GM23338 (cell line): Measurements from ENCODE around the gene CD68. TPM values are rescaled to one million over a fixed set of nuclear protein-coding genes. Genes with fewer than 3 reads are reported as not detected.

ENCODE experiments used
- ATAC-seq: fragments of 200-7000 bp; cut with Tn5 transposase; 3 replicates; pipeline ENCODE4 v1.9.1; 2020
- DNase-seq: peaks from one replicate; pipeline ENCODE4 v3.0.0-alpha.2; 2015; ENCODE audit warnings: low spot score
- H2AFZ ChIP-seq: fragments of 200-600 bp; sonication (generic); 2 replicates; pipeline ENCODE4 v1.8.0; 2016; ENCODE audit warnings: antibody characterized with exemption, mild to moderate bottlenecking, moderate library complexity
- H3F3A ChIP-seq: fragments of 200-600 bp; sonication (generic); replicated peaks from 2 replicates; pipeline ENCODE4 v1.8.0; 2017; ENCODE audit warnings: antibody characterized with exemption, mixed run types, low read depth
- H3K27ac ChIP-seq: fragments of 200-600 bp; sonication (generic); 2 replicates; pipeline ENCODE4 v1.6.1; 2016; ENCODE audit warnings: low read depth
- H3K27me3 ChIP-seq: fragments of 200-600 bp; sonication (generic); 2 replicates; pipeline ENCODE4 v1.8.0; 2016; ENCODE audit warnings: mild to moderate bottlenecking, mixed run types, moderate library complexity; ENCODE audit not compliant: insufficient read depth
- H3K36me3 ChIP-seq: fragments of 200-600 bp; sonication (generic); 2 replicates; pipeline ENCODE4 v1.8.0; 2016; ENCODE audit warnings: mild to moderate bottlenecking; ENCODE audit not compliant: insufficient read depth
- H3K4me1 ChIP-seq: fragments of 200-600 bp; sonication (generic); 2 replicates; pipeline ENCODE4 v1.8.0; 2016; ENCODE audit warnings: mild to moderate bottlenecking, moderate library complexity; ENCODE audit not compliant: insufficient read depth
- H3K4me2 ChIP-seq: fragments of 200-600 bp; sonication (generic); 2 replicates; pipeline ENCODE4 v1.7.1; 2017; ENCODE audit warnings: mixed run types
- H3K4me3 ChIP-seq: fragments of 200-600 bp; sonication (generic); 2 replicates; pipeline ENCODE4 v1.6.1; 2016; ENCODE audit warnings: mixed run types
- H3K79me2 ChIP-seq: fragments of 200-600 bp; sonication (generic); replicated peaks from 2 replicates; pipeline ENCODE4 v1.8.0; 2017; ENCODE audit warnings: mild to moderate bottlenecking; ENCODE audit not compliant: insufficient read depth
- H3K9me2 ChIP-seq: fragments of 200-600 bp; sonication (generic); 2 replicates; pipeline ENCODE4 v1.8.0; 2017; ENCODE audit not compliant: insufficient read depth
- H4K20me1 ChIP-seq: fragments of 200-600 bp; sonication (generic); replicated peaks from 2 replicates; pipeline ENCODE4 v1.8.0; 2017; ENCODE audit warnings: mild to moderate bottlenecking; ENCODE audit not compliant: insufficient read depth
- H3K27ac Mint-ChIP-seq: 2 replicates; pipeline ENCODE4 v1.8.0; 2020; ENCODE audit warnings: inconsistent platforms, mild to moderate bottlenecking, moderate library complexity, mixed read lengths
- H3K27me3 Mint-ChIP-seq: 3 replicates; pipeline ENCODE4 v1.8.0; 2022; ENCODE audit warnings: low read depth, mild to moderate bottlenecking, moderate library complexity, mixed read lengths, inconsistent platforms; ENCODE audit not compliant: insufficient read depth, poor library complexity
- H3K36me3 Mint-ChIP-seq: 3 replicates; pipeline ENCODE4 v1.8.0; 2021; ENCODE audit warnings: low read depth, mild to moderate bottlenecking, inconsistent platforms, moderate library complexity, mixed read lengths
- H3K4me1 Mint-ChIP-seq: 3 replicates; pipeline ENCODE4 v1.8.0; 2020; ENCODE audit warnings: mild to moderate bottlenecking, inconsistent platforms, mixed read lengths
- H3K4me3 Mint-ChIP-seq: 3 replicates; pipeline ENCODE4 v1.8.0; 2021; ENCODE audit warnings: moderate library complexity, mild to moderate bottlenecking, inconsistent platforms, mixed read lengths
- H3K9me3 Mint-ChIP-seq: 3 replicates; pipeline ENCODE4 v1.8.0; 2020; ENCODE audit warnings: moderate library complexity, mild to moderate bottlenecking, inconsistent platforms, mixed read lengths
- CREB1 ChIP-seq: fragments of 250-450 bp; sonication (Bioruptor Pico); IDR thresholded peaks from 2 replicates; pipeline ENCODE4 v1.5.0; 2020; ENCODE audit warnings: low read depth, mild to moderate bottlenecking, moderate library complexity
- EZH2 ChIP-seq: fragments of 200-600 bp; sonication (generic); IDR thresholded peaks from one replicate; pipeline ENCODE4 v1.8.0; 2017; ENCODE audit warnings: antibody characterized with exemption, mild to moderate bottlenecking, low read depth; ENCODE audit not compliant: unreplicated experiment
- EZH2phosphoT487 ChIP-seq: fragments of 200-600 bp; sonication (generic); IDR thresholded peaks from one replicate; pipeline ENCODE4 v1.8.1; 2018; ENCODE audit warnings: antibody characterized with exemption; ENCODE audit not compliant: unreplicated experiment
- JUNB ChIP-seq: IDR thresholded peaks from one replicate; pipeline ENCODE4 v1.6.1; 2016; ENCODE audit warnings: antibody characterized with exemption; ENCODE audit not compliant: unreplicated experiment
- NANOG ChIP-seq: IDR thresholded peaks from 2 replicates; pipeline ENCODE4 v1.6.1; 2016; ENCODE audit warnings: antibody characterized with exemption, borderline replicate concordance
- POLR2AphosphoS5 ChIP-seq: IDR thresholded peaks from 2 replicates; pipeline ENCODE4 v1.6.1; 2016; ENCODE audit warnings: antibody characterized with exemption, low read depth
- STAT1 ChIP-seq: IDR thresholded peaks from one replicate; pipeline ENCODE4 v1.6.1; 2016; ENCODE audit warnings: antibody characterized with exemption; ENCODE audit not compliant: unreplicated experiment
- ZNF114 ChIP-seq: fragments of 250-450 bp; sonication (Bioruptor Pico); IDR thresholded peaks from 2 replicates; pipeline ENCODE4 v1.5.0; 2020; ENCODE audit warnings: mild to moderate bottlenecking, moderate library complexity
- ZNF331 ChIP-seq: fragments of 250-450 bp; sonication (Bioruptor Pico); IDR thresholded peaks from 2 replicates; pipeline ENCODE4 v1.5.0; 2020; ENCODE audit warnings: low read depth, mild to moderate bottlenecking, moderate library complexity
- ZNF462 ChIP-seq: fragments of 250-450 bp; sonication (Bioruptor Pico); IDR thresholded peaks from 2 replicates; pipeline ENCODE4 v1.5.0; 2020; ENCODE audit warnings: mild to moderate bottlenecking, moderate library complexity
- polyA plus RNA-seq: library from polyadenylated mRNA; unstranded; fragments of >200 nt; fragmentation: Nextera tagmentation; extraction: Ambion mirVana; gene quantifications from 2 replicates; pipeline ENCODE4 v1.2.1, GENCODE V29; 2016
- total RNA-seq: library from RNA; depleted of rRNA; stranded (reverse); fragments of >200 nt; shearing (Covaris generic); gene quantifications from 2 replicates; pipeline ENCODE4 v1.2.3, GENCODE V29; 2014
- TF ChIP-seq, protein P1 (sequence below), 2 experiments: fragments of 200-600 bp in 1 of 2; sonication (generic) in 1 of 2; conservative IDR thresholded peaks; 2 replicates each; pipeline versions ENCODE4 v1.5.1 to v1.6.1; 2016 to 2017; ENCODE audit warnings: antibody characterized with exemption in 2 of 2, low read depth in 2 of 2, mild to moderate bottlenecking in 2 of 2, moderate library complexity in 1 of 2

The CD68 gene
- total and polyA plus RNA-seq, 2 experiments from 2014 or later = not detected

DNA sequence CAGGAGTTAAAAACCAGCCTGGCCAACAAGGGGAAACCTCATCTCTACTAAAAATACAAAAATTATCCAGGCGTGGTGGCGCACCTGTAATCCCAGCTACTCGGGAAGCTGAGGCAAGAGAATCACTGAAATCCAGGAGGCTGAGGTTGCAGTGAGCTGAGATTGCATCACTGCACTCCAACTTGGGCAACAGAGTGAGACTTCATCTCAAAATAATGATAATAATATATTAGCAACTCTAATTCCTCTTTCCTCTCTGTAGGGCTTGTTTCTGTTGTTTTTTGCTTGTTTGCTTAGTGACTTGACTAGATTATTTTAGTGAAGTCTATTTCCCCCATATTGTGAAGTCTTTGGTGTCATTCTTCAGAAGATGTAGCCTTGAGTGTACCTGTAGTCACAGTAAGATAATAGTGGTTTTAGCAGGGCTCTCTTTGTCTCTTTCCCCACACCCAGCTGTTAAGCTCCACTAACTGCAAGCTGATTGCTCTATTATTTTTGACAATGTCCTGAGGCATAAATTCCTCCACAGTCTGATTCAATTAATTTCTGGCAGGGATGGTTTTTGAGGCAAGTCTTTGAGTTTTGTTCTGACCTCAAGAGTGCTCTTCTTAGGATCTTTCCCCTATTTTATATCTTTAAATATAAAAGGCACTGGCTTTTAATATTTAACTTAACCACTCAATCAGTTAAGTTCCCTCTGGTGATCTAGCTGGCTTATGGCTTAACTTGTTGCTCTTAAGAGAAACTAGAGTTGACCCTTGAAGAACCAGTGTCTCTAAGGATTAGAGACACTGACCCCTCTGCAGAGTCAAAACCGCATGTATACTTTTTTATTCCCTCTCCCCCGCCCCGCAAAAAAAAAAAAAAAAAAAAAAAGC is 49.2 kb upstream of the CD68 start (continued):
- TF ChIP-seq EZH2phosphoT487 (no peak), NANOG (no peak), EZH2 (no peak), ZNF114 (no peak)
- TF ChIP-seq, protein P1, sequence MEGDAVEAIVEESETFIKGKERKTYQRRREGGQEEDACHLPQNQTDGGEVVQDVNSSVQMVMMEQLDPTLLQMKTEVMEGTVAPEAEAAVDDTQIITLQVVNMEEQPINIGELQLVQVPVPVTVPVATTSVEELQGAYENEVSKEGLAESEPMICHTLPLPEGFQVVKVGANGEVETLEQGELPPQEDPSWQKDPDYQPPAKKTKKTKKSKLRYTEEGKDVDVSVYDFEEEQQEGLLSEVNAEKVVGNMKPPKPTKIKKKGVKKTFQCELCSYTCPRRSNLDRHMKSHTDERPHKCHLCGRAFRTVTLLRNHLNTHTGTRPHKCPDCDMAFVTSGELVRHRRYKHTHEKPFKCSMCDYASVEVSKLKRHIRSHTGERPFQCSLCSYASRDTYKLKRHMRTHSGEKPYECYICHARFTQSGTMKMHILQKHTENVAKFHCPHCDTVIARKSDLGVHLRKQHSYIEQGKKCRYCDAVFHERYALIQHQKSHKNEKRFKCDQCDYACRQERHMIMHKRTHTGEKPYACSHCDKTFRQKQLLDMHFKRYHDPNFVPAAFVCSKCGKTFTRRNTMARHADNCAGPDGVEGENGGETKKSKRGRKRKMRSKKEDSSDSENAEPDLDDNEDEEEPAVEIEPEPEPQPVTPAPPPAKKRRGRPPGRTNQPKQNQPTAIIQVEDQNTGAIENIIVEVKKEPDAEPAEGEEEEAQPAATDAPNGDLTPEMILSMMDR (conservative IDR thresholded peaks at IDR 0.05; ENCODE audit: low read depth in 2 of 2) = no peak

DNA sequence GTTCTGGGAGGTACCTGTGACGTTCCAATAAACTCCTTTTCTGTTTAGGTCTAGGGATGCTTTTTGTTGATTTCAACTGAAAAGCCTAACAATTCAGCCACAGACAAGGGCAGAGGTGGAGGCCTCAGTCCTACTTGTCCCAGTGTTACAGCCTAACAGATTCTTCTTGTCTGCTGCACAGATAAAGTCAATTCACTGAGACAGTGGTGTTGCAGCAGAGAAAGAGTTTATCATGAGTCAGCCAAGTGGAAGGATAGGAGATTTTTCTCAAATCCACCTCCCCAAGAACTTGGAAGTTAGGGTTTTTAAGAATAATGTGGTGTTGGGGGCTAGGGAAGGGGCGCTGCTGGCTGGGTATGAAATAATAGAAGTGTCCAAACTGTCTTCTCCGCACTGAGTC is 41.4 kb upstream of the CD68 start:
- DNase-seq (no peak), ATAC-seq (no peak)
- Histone ChIP-seq H2AFZ (no peak overlapping the region), H3F3A (no peaks in the 10 kb centered on the region), H3K36me3 (no peaks in the 10 kb centered on the region), H4K20me1 (no peaks in the 10 kb centered on the region), H3K4me3 (no peak overlapping the region), H3K4me1 (no peaks in the 10 kb centered on the region), H3K79me2 (no peaks in the 10 kb centered on the region), H3K9me2 (no peaks in the 10 kb centered on the region), H3K4me2 (no peak overlapping the region), H3K27me3 (no peaks in the 10 kb centered on the region), H3K27ac (no peak overlapping the region)
- Mint-ChIP-seq H3K27ac (no peak overlapping the region), H3K9me3 (no peaks in the 10 kb centered on the region), H3K36me3 (no peaks in the 10 kb centered on the region), H3K27me3 (peaks cover 8% of the 10 kb centered on the region), H3K4me3 (no peak overlapping the region), H3K4me1 (no peaks in the 10 kb centered on the region)
- TF ChIP-seq ZNF462 (CRISPR knock-in tag) = no peak
- TF ChIP-seq, protein P1 (conservative IDR thresholded peaks at IDR 0.05; ENCODE audit: low read depth in 2 of 2) = no peak
- TF ChIP-seq POLR2AphosphoS5 = no peak
- no peak for TF ChIP-seq ZNF331 (CRISPR knock-in tag)
- TF ChIP-seq ZNF114 = no peak
- TF ChIP-seq STAT1 = no peak
- TF ChIP-seq NANOG = no peak
- no peak for TF ChIP-seq EZH2
- no peak for TF ChIP-seq CREB1 (CRISPR knock-in tag)
- TF ChIP-seq EZH2phosphoT487 = no peak
- no peak for TF ChIP-seq JUNB
